ENCODE results near the gene FEZ2.

- TF ChIP-seq CTCF (IDR thresholded peaks at IDR 0.05; ENCODE audit: low read depth, low read length, poor library complexity, severe bottlenecking) (no peak), EZH2phosphoT487 (IDR thresholded peaks at IDR 0.05; ENCODE audit: borderline replicate concordance, low read length) (no peak)
These were observed 11.5 kb upstream of the FEZ2 start for GRCh38 chr2:36609507-36609906.
